Dermis blood vessel endothelial cell (primary cell): ENCODE results near the gene SBF1. TPM values are rescaled to one million over a fixed set of nuclear protein-coding genes. Genes with fewer than 3 reads are reported as not detected.
A peak's percentile ranks its signal among the peaks of the same experiment; 100 is the strongest.
"Not testable (repeated sequence)": the region's sequence is repeated elsewhere in the genome, so short reads cannot be mapped to it uniquely, and the experiment has no call there.

ENCODE experiments used
- DNase-seq: peaks from one replicate; pipeline ENCODE4 v3.0.0; 2010
- total RNA-seq: library from RNA; depleted of rRNA; stranded (reverse); fragments of >200 nt; gene quantifications from 2 replicates; pipeline ENCODE4 v1.2.3, GENCODE V29; 2014

Gene SBF1
- total RNA-seq, 1 donor from 2014 or later, result 50.0 TPM

DNA sequence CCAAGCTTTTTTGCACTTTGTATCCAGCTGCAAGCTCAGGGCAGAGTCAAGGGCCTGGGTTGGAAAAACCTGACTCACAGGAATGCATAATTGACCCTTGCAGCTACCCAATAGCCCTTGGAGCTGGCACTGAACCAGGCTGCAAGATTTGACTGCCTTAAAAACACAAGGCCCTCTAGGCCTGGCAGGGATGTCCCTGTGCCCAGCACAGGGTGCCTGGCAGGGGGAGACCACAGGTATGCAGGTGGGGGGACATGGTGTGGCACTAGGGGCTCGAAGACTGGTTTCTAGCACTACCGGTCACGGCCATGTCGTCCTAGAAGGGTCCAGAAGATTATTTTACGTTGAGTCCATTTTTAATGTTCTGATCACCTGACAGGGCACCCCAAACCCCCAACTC lies 30.2 kb downstream of the SBF1 start:
- DNase-seq, result peak; percentile 79

DNA sequence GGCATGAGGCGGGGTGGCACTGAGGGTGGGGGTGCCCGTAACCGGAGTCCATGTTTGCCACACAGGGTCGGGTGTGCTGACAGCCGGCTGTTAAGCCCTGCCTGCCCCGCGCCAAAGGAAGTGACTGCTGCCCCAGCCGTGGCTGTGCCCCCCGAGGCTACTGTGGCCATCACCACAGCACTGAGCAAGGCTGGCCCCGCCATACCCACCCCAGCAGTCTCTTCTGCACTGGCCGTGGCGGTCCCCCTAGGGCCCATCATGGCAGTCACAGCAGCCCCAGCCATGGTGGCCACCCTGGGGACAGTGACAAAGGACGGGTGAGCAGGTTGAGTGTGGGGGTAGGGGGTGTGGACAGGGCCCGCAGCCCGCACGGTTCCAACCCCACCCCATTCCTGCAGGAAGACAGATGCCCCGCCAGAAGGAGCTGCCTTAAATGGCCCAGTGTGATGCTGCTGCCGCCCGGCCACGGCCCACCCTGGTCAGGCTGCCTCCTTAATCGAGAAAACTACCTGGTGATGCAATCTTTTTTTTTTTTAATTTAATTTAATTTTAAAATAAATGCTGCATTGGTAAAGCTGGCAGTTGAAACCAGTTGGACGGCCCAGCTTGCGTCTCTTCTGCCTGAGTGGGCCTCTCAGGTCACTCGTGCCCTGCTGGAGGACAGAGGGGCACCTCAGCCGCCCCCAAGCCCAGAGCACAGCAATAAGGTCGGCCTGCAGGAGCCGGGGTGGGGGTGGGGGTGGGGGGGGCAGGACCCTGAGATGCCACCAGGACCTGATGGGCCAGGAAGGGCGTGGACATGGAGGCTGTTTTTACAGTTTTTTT lies 30.8 kb downstream of the SBF1 start:
- DNase-seq, result no peak

DNA sequence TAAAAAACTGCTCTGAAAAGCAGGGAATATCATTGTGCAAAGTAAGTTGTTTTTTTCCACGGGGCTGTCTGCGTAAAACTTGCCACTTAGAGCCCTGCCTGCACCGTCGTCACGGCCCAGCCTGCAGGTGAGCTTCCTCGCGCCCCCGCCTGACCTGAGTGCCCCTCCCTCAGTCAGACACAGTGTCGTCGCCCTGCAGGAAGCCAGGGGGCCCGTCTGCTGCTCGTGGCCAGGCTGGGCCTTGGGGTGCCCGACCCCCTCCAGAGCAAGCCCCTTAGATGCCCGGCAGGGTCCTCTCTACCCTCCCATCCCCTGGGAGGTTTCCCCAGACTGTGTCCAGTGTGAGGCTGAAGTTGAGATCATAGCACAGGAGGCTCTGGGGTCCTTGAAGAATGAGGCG lies 31.6 kb downstream of the SBF1 start:
- DNase-seq, result no peak

DNA sequence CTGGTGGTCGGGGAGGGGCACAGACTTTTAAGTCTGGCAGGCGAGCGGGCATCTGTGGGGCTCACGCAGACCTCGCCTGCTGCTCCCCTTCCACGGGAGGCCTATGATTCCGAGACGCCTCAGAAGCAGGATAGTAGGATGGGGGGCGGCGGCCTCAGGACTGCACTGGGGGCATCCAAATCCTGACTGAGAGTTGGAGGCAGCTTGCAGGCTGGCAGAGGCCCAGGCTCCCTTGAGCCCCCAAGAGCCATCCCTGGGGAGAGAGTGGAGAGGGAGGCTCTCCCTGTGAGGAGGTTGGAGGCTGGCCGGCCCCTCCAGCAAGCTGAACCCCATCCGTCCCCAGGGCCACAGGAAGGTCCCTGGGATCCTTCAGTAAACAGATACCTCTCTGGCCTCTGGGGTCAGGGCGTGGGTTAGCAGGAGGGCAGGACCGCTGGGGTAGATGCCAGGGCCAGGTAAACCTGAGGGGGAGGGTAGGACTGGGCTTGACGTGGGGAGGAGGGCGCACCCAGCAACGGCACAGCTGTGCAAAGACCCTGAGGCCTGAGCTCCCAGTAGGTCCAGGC lies 33.3 kb downstream of the SBF1 start:
- no peak for DNase-seq

DNA sequence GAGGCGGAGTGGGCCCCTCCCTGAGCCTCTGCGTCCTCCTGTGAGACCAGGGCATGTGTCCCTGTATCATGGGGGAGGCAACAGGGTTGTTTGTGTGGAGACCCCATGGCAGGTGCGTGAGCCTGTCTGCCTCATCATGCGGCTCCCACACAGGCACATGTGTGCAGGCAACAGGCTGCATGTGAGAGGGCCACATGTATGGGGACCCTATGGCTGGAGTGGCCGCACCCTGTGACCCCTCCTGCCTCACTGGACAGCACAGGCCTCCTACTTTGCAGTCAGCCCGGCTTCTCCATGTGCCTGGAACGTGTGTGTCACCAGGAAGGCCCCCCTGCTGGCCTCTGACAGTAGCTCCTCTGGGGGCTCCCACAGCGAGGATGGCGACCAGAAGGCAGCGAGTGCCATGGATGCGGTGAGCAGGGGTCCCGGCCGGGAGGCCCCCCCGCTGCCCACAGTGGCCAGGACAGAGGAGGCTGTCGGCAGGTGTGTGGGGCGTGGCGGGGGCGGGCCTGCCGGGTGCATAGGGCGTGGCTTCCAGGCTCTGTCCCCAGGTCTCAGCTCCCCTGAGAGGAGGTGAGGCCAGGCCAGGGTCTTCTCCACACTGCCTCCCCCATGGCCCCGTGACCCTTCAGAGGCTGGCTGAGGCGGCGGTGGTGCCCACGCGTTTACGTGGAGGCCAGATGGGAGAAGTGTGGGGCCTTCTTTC lies 34.1 kb downstream of the SBF1 start:
- no peak for DNase-seq

DNA sequence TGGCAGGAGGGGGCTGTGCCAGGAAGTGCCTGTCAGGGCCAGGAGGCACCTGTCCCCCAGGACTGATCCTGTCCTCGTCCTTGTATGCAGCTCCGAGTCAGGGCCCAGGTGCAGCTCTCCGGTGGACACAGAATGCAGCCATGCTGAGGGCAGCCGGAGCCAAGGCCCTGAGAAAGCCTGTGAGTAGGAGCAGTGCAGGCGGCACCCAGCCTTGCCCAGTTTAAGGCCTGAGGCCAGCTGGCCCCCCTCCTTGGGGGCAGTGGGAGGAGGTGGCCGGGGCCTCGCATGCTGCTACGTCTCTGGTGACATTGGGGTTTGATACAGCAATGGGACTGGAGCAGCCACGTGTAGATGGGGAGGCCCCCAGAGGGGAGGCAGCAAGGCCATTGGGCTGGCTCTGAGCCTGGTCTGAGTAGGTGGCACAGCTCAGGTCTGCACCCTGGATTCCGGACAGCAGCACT lies 34.9 kb downstream of the SBF1 start:
- DNase-seq, result no peak

DNA sequence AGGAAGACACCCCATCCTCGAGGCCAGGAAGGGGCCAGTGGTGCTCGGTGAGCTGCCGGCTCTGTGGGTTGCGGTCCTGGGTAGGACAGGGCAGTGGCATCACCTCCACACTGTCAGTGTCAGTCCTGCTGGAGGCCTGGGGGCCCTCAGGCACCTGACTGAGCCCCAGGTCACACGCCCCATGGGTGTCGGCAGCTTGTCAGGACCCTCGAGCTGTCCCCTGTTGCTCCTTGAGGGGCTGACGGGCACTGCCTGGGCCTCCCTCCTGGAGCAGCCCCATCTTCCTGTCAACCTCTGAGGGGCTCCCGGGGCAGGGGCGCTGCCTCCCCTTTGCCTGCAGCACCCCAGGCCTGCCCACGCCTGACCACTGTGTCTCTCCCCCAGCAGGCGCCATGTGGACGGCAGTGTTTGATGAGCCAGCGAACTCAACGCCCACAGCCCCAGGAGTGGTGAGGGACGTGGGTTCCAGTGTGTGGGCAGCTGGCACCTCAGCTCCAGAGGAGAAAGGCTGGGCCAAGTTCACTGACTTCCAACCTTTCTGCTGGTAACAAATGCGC lies 35.4 kb downstream of the SBF1 start:
- DNase-seq, result no peak

DNA sequence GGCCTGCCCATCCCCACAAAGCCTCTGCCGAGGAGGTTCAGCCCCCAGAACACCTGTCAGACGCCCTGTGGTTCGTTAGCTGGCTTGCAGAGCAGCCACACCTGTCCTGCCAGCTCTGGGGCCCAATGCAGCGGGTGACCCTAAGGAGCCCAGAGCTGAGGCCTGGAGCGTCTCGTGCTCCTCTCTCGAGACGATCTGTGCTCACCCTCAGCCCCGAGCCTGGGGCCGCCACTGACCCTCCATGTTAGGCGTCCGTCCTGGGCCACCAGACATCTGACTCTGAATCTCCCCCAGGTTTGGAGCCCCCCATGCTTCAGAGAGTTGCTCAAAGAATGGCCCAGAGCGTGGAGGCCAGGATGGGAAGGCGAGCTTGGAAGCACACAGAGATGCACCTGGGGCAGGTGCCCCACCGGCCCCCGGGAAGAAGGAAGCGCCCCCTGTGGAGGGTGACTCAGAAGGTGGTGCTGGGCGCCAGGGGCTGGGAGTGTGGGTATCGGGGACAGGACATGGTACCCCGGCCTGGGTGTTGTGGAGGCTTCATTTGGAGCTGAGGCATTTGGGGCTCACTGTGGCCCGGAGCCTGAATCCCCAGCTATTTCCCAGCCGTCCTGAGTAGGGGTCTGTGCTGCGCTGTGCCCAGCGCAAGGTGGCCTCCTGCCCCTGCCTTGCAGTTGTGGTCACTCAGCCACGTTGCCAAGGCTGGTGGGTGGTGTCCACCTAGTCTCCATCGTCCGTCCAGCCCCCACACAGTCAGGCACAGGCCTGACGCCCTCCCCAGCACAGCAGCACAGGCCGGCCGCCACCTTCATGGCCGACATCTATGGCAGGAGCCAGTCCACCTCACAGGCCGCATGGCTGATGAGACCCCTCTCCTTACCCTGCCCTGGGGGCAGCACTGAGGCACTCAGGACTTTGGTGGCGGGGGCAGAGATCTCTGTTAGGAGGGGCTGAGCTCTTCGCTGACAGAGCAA lies 36.2 kb downstream of the SBF1 start:
- no peak for DNase-seq

DNA sequence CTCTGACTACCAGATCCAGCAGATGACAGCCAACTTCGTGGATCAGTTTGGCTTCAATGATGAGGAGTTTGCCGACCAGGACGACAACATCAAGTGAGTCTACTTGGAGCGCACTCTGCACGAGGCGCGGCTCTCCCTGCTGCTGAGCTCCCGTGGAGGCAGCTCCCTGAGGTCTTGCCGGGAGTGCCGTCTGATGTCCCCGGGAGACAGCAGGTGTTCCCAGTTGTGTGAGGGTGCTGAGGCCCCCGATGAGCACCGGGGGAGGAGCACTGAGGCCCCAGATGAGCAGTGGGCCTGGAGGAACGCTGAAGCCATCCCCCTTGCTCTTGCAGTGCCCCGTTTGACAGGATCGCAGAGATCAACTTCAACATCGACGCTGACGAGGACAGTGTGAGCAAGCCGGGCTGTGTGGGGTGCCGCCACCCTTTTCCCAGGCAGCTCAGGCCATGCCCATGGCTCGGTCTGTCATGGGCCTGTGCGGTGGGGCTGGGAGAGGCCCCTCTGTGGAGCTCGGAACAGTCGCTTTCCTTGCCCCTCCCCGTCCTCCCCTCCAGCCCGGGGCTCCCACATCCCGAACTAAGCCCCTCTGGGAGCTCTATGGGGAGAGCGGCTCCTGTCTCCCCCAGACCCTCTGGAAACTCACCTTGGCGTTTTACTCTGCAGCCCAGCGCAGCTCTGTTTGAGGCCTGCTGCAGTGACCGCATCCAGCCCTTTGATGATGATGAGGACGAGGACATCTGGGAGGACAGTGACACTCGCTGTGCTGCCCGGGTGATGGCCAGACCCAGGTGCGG lies 37.1 kb downstream of the SBF1 start:
- DNase-seq, result no peak

DNA sequence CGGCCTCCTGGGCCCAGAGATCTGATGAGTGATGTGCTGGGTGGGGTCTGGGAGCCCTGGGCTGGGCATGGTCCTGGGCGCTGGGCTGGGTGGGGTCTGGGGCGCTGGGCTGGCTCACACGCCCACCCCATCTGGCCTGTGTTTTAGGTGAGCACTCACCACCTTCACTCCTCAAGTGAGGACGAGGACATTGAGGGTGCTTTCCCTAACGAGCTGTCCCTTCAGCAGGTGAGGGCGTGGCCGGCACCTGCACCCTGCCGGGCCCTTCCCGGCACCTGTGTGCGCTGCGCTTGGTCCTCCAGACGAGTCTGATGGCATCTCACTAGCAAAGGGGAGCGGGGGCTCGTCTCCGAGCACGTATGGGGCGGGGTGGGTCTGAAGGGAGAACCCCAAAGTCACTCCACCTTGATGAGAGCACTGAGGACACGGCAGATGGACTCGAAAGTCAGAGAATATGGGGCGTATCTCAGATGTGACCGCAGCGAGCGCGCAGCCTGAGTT lies 37.9 kb downstream of the SBF1 start:
- no peak for DNase-seq

DNA sequence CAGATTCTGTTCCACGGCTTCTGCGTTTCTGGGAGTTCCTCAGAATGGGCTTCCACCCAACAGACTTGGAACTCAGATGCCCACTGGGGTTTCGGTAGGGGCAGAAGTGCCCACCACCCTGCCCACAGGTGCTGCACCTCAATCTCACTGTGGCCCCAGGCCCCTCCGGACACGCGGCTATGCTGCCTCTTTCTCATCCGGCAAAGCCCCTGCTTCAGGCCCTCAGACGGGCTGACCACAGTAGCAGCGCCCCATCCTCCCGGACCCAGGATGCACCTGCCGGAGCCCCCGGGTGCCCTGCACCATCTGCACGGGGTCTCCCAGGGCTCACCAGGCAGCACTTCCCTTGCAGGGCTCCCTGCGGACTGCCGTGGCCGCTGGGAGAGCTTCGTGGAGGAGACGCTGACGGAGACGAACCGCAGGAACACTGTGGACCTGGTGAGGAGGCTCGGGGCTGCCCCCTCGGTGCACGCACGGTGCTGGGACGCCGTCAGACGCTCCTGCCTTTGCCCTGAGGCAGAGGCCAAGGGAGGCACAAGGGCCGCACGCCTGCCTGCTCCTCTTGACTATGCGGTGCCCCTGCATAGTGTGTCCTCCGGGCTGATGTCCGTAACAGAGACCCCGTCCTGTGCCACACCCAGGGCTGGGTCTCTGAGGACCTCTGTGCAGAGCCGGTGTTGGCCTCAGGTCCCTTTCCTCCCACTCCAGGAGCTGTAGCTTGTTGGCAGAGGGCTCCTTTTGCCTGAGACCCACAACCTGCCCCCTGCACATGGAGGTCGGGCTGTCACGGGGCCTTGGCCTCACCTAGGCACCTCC lies 38.6 kb downstream of the SBF1 start:
- no peak for DNase-seq

DNA sequence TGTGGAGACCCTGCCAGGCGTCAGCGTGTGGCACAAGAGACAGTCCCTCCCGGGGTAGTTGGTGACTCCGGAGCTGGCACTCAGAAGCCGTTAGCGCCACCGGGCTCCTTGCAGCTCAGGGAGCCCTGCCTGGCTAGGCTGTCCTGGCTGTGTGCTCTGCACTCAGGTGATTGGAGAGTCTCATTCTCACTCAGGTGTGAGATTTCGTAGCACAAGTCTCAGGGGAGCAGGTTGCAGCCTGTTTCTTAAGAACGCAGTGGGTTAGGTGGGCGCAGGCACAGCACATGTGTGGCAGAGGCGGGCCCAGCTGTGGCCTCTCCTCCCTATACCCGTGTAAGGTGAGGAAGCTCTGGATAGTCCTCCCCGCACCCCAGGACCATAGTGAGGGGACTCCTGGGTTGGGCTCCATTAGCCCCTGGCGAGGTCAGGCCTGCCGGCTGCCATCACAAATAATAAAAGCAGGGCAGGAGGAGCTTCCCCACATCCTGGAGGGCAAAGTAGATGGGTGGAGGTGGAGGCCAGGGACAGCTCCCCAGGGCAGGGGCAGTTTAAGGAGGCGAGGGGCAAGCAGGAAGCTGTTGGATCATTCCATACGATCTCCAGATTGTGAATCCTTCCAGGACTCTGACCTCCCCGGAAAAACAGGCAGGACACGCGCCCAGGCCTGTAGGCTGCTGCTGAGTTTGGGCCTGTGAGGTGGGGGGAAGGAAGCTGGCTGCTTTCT lies 39.4 kb downstream of the SBF1 start:
- DNase-seq, result no peak

DNA sequence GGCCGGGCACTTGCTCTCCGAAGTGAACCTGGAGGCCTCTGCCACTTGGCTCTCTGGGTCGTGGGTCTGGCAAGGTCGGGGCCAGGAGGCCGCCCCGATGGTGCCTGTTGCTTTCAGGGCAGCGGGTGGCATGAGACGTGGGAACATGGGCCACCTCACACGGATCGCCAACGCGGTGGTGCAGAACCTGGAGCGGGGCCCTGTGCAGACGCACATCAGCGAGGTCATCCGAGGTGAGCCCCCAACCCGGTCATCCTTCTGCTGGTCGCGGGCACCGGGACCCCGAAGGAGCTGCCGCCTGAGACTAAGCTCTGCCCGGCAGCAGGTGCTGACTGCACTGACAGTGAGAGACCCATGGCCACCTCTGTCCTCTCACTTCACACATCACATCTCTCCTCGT lies 40.0 kb downstream of the SBF1 start:
- DNase-seq, result no peak

DNA sequence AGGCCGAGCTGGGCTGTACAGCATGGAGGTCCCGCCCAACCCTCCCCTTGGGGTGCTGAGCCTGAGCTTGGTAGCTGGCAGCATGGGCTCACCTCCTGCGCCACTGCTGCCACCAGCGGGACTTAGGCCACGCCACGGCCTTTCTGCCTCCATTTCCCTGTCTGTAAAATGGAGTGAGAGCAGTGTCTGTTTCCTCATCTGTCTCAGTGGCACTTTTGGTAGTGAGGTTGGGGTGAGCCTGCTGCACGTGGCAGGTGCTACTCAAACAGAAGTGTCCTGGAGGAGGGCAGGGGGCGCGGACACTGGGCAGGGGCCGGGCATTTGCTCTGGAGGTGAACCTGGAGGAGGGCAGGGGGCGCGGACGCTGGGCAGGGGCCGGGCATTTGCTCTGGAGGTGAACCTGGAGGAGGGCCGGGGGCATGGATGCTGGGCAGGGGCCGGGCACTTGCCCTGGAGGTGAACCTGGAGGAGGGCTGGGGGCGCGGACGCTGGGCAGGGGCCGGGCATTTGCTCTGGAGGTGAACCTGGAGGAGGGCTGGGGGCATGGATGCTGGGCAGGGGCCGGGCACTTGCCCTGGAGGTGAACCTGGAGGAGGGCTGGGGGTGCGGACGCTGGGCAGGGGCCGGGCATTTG lies 41.8 kb downstream of the SBF1 start:
- DNase-seq, result not testable (repeated sequence)

DNA sequence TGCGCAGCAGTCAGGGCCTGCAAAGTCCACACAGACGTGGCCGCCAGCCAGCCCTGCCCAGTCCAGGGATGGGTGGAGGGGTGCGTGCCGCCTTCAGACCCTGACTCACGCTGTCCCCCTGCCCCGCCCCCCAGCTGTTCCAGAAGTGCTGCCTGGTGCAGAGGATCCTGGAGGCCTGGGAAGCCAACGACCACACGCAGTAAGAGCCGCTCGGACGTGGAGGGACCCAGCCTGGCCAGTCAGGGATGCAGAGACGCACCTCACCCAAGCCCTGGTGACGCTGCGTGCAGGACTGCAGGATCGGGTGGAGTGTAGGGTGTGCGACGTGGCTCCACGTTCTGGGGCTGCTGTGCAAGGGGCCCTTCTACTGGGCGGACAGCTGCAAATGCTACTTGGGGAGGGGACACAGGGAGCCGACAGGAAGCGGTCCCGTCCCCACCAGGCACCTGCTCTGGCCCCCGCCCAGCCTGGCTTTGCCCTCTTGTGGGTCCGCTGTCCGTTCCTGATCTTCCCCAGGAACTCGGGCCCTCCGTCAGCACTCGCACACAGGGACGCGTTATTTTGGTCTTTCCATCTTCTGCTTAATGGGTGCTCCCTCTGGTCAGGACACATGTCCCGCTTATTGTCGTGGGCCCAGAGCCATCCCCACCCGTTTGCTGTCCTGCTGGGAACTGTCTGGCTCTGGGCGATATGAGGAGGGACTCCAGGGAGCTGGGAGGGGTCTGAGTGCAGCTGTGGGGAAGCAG lies 42.5 kb downstream of the SBF1 start:
- no peak for DNase-seq

DNA sequence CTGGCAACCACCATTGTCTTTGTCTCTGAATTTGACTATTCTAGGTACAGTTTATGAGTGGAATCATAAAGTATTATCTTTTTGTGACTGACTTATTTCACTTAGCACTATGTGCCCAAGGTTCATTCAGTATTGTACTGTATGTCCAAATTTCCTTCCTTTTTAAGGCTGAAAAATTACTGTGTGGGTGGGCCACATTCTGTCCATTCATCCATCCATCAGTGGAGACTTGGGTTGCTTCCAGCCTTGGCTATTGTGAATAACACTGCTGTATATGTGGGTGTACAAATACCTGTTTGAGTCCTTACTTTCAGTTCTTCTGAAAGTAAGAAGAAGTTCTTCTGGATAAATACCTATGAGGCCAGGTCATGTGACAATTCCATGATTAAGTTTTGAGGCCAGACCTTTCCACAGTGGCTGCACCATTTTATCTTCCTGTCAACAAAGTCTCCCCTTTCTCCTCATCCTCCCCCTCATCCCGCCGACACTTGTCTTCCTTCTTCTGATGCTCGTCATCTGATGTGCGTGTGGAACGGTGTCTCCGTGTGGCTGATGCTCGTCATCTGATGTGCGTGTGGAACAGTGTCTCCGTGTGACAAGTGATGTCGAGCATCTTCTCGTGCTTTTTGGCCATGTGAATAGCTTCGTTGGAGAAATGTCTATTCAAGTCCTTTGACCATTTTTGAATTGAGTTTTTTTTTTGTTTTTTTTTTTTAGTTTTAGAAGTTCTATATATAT lies 49.5 kb downstream of the SBF1 start:
- no peak for DNase-seq

DNA sequence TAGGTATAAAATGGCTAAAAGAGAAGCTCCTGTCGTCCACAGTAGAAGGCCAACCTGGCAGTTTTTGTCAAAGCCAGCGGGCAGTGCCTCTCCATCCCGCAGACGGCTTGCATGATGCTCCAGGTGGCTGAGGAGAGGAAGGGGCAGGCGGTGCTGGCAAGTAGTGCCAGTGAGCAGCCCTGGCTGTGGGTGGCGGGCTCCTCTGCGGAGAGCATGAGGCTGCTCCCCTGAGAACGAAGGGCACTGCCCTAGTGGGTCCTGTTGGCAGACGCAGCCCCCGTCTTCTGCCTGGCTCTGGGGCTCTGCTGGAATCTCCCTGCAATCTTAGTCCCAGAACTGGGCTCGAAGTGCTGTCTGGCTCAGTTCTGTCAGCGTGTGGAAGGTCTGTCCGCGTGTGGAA lies 50.9 kb downstream of the SBF1 start:
- no peak for DNase-seq
